Heart left ventricle (tissue), 13 donors: ENCODE measurements around the gene FASN.

Experiments
- CTCF ChIP-seq, 12 donors: fragments of 200-600 bp; sonication (generic) in 4 of 12; IDR thresholded peaks; one replicate each; pipeline versions ENCODE4 v1.5.0 to v1.8.0; 2018 to 2022; ENCODE audit warnings: antibody characterized with exemption in 12 of 12, mild to moderate bottlenecking in 5 of 12
- POLR2A ChIP-seq, 2 donors: fragments of 450-650 bp; IDR thresholded peaks; one replicate each; pipeline ENCODE4 v1.6.1; 2017; ENCODE audit warnings: antibody characterized with exemption in 2 of 2, mild to moderate bottlenecking in 2 of 2, moderate library complexity in 2 of 2
- donor health status: ischemic (EF 13 %, LVEDD 7.1; RV severe dilation, severe dysfunction).
- donor health status: DM: no; HTN: yes; CAD: no.
- donor health status: DM: no; HTN: no; CAD: no.
- donor health status: ischemic (EF 25% LVEDD 6.9; RV normal size, moderate dysfunction).
- donor health status: ischemic (EF 25% LVEDD 5.7; RV mildly dilated, moderate dysfunction).
- donor health status: ischemic (EF 35%, LVEDD 5.7; RV mildly dilated, moderate dysfunction).
- donor health status: nonischemic (EF 11% LVEDD 7.7; RV severe dilation, severe dysfunction).
- donor health status: DM: yes; HTN: yes; CAD: no.
- donor health status: PGD.
- donor health status: ischemic (EF 29% LVEDD 5.4; RV normal size, mild dysfunction).
- donor health status: nonischemic (EF 23%, LVEDD 6.1; RV moderate dilation, normal function).

GRCh38 chr17:82105417-82105881 is 7.4 kb upstream of the FASN start:
- no peak for TF ChIP-seq CTCF (IDR thresholded peaks at IDR 0.05)
- TF ChIP-seq POLR2A (IDR thresholded peaks at IDR 0.05) = no peak
